ENCODE data around the gene GOT2.

The GOT2 gene

GRCh38 chr16:58733671-58734458 lies at the start of gene GOT2 (continued):
- TF ChIP-seq BCL6B (tag by site-specific recombination; IDR thresholded peaks at IDR 0.05) = no peak
- TF ChIP-seq ZEB2 (tag by site-specific recombination; IDR thresholded peaks at IDR 0.05) = peak; percentile 83
- 0 out of 2 replicates have a peak, but pooled peaks have one; percentile 38 for TF ChIP-seq HOXA7 (CRISPR knock-in tag; IDR thresholded peaks at IDR 0.05; ENCODE audit: borderline replicate concordance)
- TF ChIP-seq ZFP37 (tag by site-specific recombination; IDR thresholded peaks at IDR 0.05) = 0 out of 2 replicates have a peak, but pooled peaks have one; percentile 66
- TF ChIP-seq ZNF549 (tag by site-specific recombination; IDR thresholded peaks at IDR 0.05) = no peak
- TF ChIP-seq REST (tag by site-specific recombination; IDR thresholded peaks at IDR 0.05) = no peak
- TF ChIP-seq ZNF529 (tag by site-specific recombination; IDR thresholded peaks at IDR 0.05; ENCODE audit: insufficient replicate concordance) = no peak
- TF ChIP-seq KLF10 (tag by site-specific recombination; IDR thresholded peaks at IDR 0.05) = no peak
- peak; percentile 89 for TF ChIP-seq ZNF335 (tag by site-specific recombination; conservative IDR thresholded peaks at IDR 0.05)
- no peak for TF ChIP-seq ZNF704 (tag by site-specific recombination; IDR thresholded peaks at IDR 0.05)
- TF ChIP-seq ZXDB (tag by site-specific recombination; IDR thresholded peaks at IDR 0.05) = peak; percentile 90
- TF ChIP-seq TCF7L2 (IDR thresholded peaks at IDR 0.05; ENCODE audit: borderline replicate concordance, low read depth, low read length) = no peak
- no peak for TF ChIP-seq ZNF416 (tag by site-specific recombination; IDR thresholded peaks at IDR 0.05)
- no peak; the same call in none of the 2 replicates for TF ChIP-seq KLF16 (tag by site-specific recombination; IDR thresholded peaks at IDR 0.05)
- no peak for TF ChIP-seq ZNF214 (tag by site-specific recombination; IDR thresholded peaks at IDR 0.05; ENCODE audit: borderline replicate concordance)
- peak; percentile 81; the same call in 1 of the 2 replicates for TF ChIP-seq ZBTB20 (tag by site-specific recombination; IDR thresholded peaks at IDR 0.05)
- TF ChIP-seq ZSCAN5A (tag by site-specific recombination; IDR thresholded peaks at IDR 0.05) = peak; percentile 65; the same call in 1 of the 2 replicates
- no peak for TF ChIP-seq ZNF341 (tag by site-specific recombination; IDR thresholded peaks at IDR 0.05; ENCODE audit: low read depth)
- peak; percentile 40; the same call in 1 of the 2 replicates for TF ChIP-seq KLF8 (tag by site-specific recombination; IDR thresholded peaks at IDR 0.05)
- TF ChIP-seq ZNF658 (tag by site-specific recombination; IDR thresholded peaks at IDR 0.05) = no peak
- no peak for TF ChIP-seq ZNF548 (tag by site-specific recombination; IDR thresholded peaks at IDR 0.05)
- no peak; the same call in 1 of the 2 replicates for TF ChIP-seq ZNF580 (tag by site-specific recombination; IDR thresholded peaks at IDR 0.05)
- no peak for TF ChIP-seq PRDM6 (tag by site-specific recombination; IDR thresholded peaks at IDR 0.05)
- TF ChIP-seq ZSCAN16 (tag by site-specific recombination; IDR thresholded peaks at IDR 0.05) = 0 out of 2 replicates have a peak, but pooled peaks have one; percentile 7
- TF ChIP-seq ZNF629 (tag by site-specific recombination; IDR thresholded peaks at IDR 0.05) = peak; percentile 56; the same call in 1 of the 2 replicates
- TF ChIP-seq ZFP3 (tag by site-specific recombination; IDR thresholded peaks at IDR 0.05; ENCODE audit: low read depth) = no peak
- no peak for TF ChIP-seq ZNF292 (tag by site-specific recombination; IDR thresholded peaks at IDR 0.05; ENCODE audit: borderline replicate concordance, low read depth)
- TF ChIP-seq ZNF398 (tag by site-specific recombination; IDR thresholded peaks at IDR 0.05) = no peak
